ENCODE data around the gene ZNF606. TPM values are rescaled to one million over a fixed set of nuclear protein-coding genes. Genes with fewer than 3 reads are reported as not detected.

Gene ZNF606
- 13.9 and 14.7 TPM in 2 replicates for total RNA-seq

GRCh38 chr19:58002384-58003173, at the start of gene ZNF606:
Gene ZNF606, minus strand, starts transcription at chr19:58002820. Its CDS starts 1,501 bp downstream, at chr19:58001319.

GRCh38 chr19:58033741-58034476, 31.3 kb upstream of the ZNF606 start, which contains the start of gene ZSCAN1:
Gene ZSCAN1, plus strand, starts transcription at chr19:58034025. Its CDS starts 3,812 bp downstream, at chr19:58037837.

GRCh38 chr19:57974434-57974833, 28.2 kb downstream of the ZNF606 start, which contains the start of gene C19orf18:
Gene C19orf18, minus strand, starts transcription at chr19:57974534. Its CDS starts 102 bp downstream, at chr19:57974432.

GRCh38 chr19:57947419-57948134, 55.0 kb downstream of the ZNF606 start, which contains the start of gene ZNF256:
Gene ZNF256, minus strand, starts transcription at chr19:57947706. Its CDS starts 232 bp downstream, at chr19:57947474.

GRCh38 chr19:57934820-57935665, 67.6 kb downstream of the ZNF606 start, which contains the start of gene ZNF418:
Gene ZNF418, minus strand, starts transcription at chr19:57935402. Its CDS starts 1,580 bp downstream, at chr19:57933822.

Other genes with a start within 250 kb of the ZNF606 start
- gene ZNF586, start 233.1 kb downstream of the ZNF606 start, total RNA-seq, result 12.6 and 15.7 TPM in 2 replicates
- 4.3 and 6.7 TPM in 2 replicates for gene ZNF552, start 187.9 kb downstream of the ZNF606 start, total RNA-seq
- 23.4 and 26.0 TPM in 2 replicates for gene ZNF587B, start 172.5 kb downstream of the ZNF606 start, total RNA-seq
- gene ZNF587, start 153.0 kb downstream of the ZNF606 start, total RNA-seq, result 12.1 and 14.7 TPM in 2 replicates
- 4.3 and 4.9 TPM in 2 replicates for gene ZNF814, start 113.8 kb downstream of the ZNF606 start, total RNA-seq
- 8.3 and 9.9 TPM in 2 replicates for gene ZNF417, start 86.2 kb downstream of the ZNF606 start, total RNA-seq
- 4.9 and 5.1 TPM in 2 replicates for gene ZNF418, start 67.4 kb downstream of the ZNF606 start, total RNA-seq
- 2.7 and 4.9 TPM in 2 replicates for gene ZNF256, start 55.1 kb downstream of the ZNF606 start, total RNA-seq
- not detected in 2 replicates for gene C19orf18, start 28.3 kb downstream of the ZNF606 start, total RNA-seq
- gene ZSCAN1, start 31.2 kb upstream of the ZNF606 start, total RNA-seq, result under 0.01 TPM in 1 of 2 replicates, not detected in the other
- 1.5 and 1.7 TPM in 2 replicates for gene ZNF135, start 56.5 kb upstream of the ZNF606 start, total RNA-seq
- 44.1 and 55.2 TPM in 2 replicates for gene ZSCAN18, start 95.4 kb upstream of the ZNF606 start, total RNA-seq
- gene ZNF329, start 148.0 kb upstream of the ZNF606 start, total RNA-seq, result 10.1 and 13.6 TPM in 2 replicates
- gene ZNF274, start 180.2 kb upstream of the ZNF606 start, total RNA-seq, result 25.8 and 30.3 TPM in 2 replicates
- gene ZNF544, start 226.1 kb upstream of the ZNF606 start, total RNA-seq, result 58.0 and 70.1 TPM in 2 replicates